ENCODE measurements around the gene FANCB.

DNA sequence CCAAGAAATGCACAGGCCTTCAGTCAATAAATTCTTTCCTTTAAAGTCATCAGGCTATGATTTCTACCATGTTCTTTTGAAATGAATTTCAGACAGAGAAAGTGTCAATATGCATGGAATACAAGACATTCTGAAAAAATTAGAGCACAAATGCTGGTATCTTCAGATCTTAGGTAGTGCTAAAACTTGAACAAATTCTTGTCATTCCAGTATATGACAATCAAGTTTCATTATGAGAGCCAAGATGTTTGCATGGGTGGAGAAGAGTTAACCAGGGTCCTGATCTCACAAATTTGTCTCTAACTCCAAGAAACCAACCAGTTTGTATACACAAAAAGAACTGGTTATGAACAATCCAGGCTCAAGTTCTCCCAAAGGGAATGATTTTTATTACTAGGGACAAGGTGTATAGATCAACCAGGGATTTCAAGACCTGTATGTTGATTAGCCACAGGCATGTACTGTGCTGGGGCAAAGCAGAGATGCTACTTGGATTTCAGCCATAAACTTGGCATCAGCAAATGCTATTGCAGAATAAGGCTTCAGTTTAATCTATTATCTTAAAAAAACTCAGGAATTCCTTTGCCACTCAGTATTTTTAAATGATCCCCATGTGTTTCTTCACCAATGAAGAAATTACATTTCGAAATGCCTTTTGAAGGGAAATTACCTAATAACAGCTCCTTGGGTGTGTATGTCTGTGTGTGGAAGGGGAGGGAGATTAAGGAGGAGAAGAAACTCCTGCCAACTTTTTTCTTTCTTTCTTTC lies 69.7 kb downstream of the FANCB start:
- TF ChIP-seq, protein P1, sequence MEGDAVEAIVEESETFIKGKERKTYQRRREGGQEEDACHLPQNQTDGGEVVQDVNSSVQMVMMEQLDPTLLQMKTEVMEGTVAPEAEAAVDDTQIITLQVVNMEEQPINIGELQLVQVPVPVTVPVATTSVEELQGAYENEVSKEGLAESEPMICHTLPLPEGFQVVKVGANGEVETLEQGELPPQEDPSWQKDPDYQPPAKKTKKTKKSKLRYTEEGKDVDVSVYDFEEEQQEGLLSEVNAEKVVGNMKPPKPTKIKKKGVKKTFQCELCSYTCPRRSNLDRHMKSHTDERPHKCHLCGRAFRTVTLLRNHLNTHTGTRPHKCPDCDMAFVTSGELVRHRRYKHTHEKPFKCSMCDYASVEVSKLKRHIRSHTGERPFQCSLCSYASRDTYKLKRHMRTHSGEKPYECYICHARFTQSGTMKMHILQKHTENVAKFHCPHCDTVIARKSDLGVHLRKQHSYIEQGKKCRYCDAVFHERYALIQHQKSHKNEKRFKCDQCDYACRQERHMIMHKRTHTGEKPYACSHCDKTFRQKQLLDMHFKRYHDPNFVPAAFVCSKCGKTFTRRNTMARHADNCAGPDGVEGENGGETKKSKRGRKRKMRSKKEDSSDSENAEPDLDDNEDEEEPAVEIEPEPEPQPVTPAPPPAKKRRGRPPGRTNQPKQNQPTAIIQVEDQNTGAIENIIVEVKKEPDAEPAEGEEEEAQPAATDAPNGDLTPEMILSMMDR (tag by site-specific recombination; IDR thresholded peaks at IDR 0.05) = no peak
- TF ChIP-seq ZNF792 (tag by site-specific recombination; IDR thresholded peaks at IDR 0.05) = no peak
- TF ChIP-seq, protein P2, sequence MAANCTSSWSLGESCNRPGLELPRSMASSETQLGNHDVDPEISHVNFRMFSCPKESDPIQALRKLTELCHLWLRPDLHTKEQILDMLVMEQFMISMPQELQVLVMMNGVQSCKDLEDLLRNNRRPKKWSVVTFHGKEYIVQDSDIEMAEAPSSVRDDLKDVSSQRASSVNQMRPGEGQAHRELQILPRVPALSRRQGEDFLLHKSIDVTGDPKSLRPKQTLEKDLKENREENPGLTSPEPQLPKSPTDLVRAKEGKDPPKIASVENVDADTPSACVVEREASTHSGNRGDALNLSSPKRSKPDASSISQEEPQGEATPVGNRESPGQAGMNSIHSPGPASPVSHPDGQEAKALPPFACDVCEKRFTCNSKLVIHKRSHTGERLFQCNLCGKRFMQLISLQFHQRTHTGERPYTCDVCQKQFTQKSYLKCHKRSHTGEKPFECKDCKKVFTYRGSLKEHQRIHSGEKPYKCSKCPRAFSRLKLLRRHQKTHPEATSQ (tag by site-specific recombination; IDR thresholded peaks at IDR 0.05) = no peak
- no peak for TF ChIP-seq ZNF146 (tag by site-specific recombination; IDR thresholded peaks at IDR 0.05)
- TF ChIP-seq YY2 (tag by site-specific recombination; IDR thresholded peaks at IDR 0.05) = no peak
- no peak for TF ChIP-seq KLF10 (tag by site-specific recombination; IDR thresholded peaks at IDR 0.05)
- TF ChIP-seq, protein P3, sequence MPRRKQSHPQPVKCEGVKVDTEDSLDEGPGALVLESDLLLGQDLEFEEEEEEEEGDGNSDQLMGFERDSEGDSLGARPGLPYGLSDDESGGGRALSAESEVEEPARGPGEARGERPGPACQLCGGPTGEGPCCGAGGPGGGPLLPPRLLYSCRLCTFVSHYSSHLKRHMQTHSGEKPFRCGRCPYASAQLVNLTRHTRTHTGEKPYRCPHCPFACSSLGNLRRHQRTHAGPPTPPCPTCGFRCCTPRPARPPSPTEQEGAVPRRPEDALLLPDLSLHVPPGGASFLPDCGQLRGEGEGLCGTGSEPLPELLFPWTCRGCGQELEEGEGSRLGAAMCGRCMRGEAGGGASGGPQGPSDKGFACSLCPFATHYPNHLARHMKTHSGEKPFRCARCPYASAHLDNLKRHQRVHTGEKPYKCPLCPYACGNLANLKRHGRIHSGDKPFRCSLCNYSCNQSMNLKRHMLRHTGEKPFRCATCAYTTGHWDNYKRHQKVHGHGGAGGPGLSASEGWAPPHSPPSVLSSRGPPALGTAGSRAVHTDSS (tag by site-specific recombination; IDR thresholded peaks at IDR 0.05) = no peak
- TF ChIP-seq SETDB1 (IDR thresholded peaks at IDR 0.05; ENCODE audit: insufficient read length, low read length) = no peak
- no peak for TF ChIP-seq ZNF837 (tag by site-specific recombination; IDR thresholded peaks at IDR 0.05)
- TF ChIP-seq ZBTB21 (tag by site-specific recombination; IDR thresholded peaks at IDR 0.05) = no peak
- no peak for TF ChIP-seq ZNF274 (IDR thresholded peaks at IDR 0.05; ENCODE audit: low read length)
- TF ChIP-seq ZNF274 (tag by site-specific recombination; IDR thresholded peaks at IDR 0.05; ENCODE audit: borderline replicate concordance) = no peak
- TF ChIP-seq ZNF521 (tag by site-specific recombination; IDR thresholded peaks at IDR 0.05) = no peak
